Measurements from ENCODE around the gene KRTAP21-3. TPM values are rescaled to one million over a fixed set of nuclear protein-coding genes. Genes with fewer than 3 reads are reported as not detected.

The KRTAP21-3 gene
- total RNA-seq, 4 donors from 2014 or later, result not detected

DNA sequence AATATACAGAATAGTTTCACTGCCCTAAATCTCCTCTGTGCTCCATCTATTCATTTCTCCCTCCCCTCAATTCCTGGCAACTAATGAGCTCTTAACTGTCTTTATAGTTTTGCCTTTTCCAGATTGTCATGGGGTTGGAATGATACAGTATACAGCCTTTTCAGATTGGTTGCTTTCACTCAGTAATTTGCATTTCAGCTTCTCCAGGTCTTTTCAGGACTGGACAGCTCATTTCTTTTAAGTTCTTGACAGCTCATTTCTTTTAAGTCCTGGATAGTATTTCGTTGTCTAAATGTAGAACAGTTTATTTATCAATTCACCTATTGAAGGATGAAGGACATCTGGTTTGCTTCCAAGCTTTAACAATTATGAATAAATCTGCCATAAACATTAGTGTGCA, 22.6 kb downstream of the KRTAP21-3 start:
- DNase-seq, result no peak
- TF ChIP-seq CTCF (IDR thresholded peaks at IDR 0.05 in 4 of 5, conservative IDR thresholded peaks at IDR 0.05 in 1 of 5), result no peak
- TF ChIP-seq POLR2A (IDR thresholded peaks at IDR 0.05), result no peak
- in situ Hi-C loops (cut with MboI; ENCODE audit: low sequenced_read_pairs in 4 of 4) (loop anchor here in 1 of 4 donors (10.0 kb wide), 1 partner anchor 61 kb away; the partner anchor contains the start of gene KRTAP20-2), intact Hi-C loops (cut with DNase I; ENCODE audit: low total_unique reads) (no loop called here)
- Histone ChIP-seq H3K4me1 (no peaks in the 10 kb centered on the region), H3K27me3 (no peaks in the 10 kb centered on the region), H3K4me3 (no peak overlapping the region), H3K36me3 (no peaks in the 10 kb centered on the region), H3K9me3 (no peaks in the 10 kb centered on the region), H3K27ac (no peak overlapping the region)
- ATAC-seq, result no peak

DNA sequence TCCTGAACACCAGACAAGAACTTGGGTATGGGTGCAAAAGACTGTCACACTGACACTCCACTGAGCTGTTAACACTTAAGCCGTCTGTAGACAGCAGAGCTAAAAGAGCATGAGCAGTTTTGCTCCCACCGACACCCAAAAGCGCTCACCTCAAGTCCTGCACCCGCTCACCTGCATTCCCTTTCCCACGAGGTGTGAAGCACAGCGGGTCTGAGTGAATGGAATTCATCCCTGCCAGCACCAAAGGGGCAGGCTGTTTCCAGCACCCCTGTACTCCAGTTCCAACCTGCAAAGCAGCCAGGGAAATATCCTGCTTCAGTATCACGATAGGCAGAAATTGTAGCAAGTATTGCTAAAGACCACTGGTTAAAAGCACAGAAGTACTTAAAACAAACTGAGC, 28.8 kb downstream of the KRTAP21-3 start:
- Histone ChIP-seq H3K4me1 (no peaks in the 10 kb centered on the region), H3K4me3 (no peak overlapping the region), H3K36me3 (no peaks in the 10 kb centered on the region), H3K27me3 (no peaks in the 10 kb centered on the region), H3K9me3 (no peaks in the 10 kb centered on the region), H3K27ac (no peak overlapping the region)
- DNase-seq, result no peak
- in situ Hi-C loops (cut with MboI; ENCODE audit: low sequenced_read_pairs in 4 of 4) (loop anchor here in 1 of 4 donors (10.0 kb wide), 1 partner anchor 55 kb away; the partner anchor contains the start of gene KRTAP20-2), intact Hi-C loops (cut with DNase I; ENCODE audit: low total_unique reads) (no loop called here)
- TF ChIP-seq POLR2A (IDR thresholded peaks at IDR 0.05) (no peak), CTCF (IDR thresholded peaks at IDR 0.05 in 4 of 5, conservative IDR thresholded peaks at IDR 0.05 in 1 of 5) (no peak)
- no peak for ATAC-seq

- no peak overlapping the region for H3K4me3 ChIP-seq
- no peaks in the 10 kb centered on the region for H3K27me3 ChIP-seq
- no peaks in the 10 kb centered on the region for H3K36me3 ChIP-seq
- H3K9me3 ChIP-seq, result no peaks in the 10 kb centered on the region
- TF ChIP-seq POLR2A (IDR thresholded peaks at IDR 0.05), result no peak
- no peak for TF ChIP-seq CTCF (IDR thresholded peaks at IDR 0.05 in 4 of 5, conservative IDR thresholded peaks at IDR 0.05 in 1 of 5)
- H3K27ac ChIP-seq, result no peak overlapping the region
- no peaks in the 10 kb centered on the region for H3K4me1 ChIP-seq
- intact Hi-C loops (cut with DNase I; ENCODE audit: low total_unique reads) (no loop called here), in situ Hi-C loops (cut with MboI; ENCODE audit: low sequenced_read_pairs in 4 of 4) (no loop called here)
- DNase-seq, result no peak
- ATAC-seq, result no peak
Observed at GRCh38 chr21:30684506-30684905, 34.1 kb downstream of the KRTAP21-3 start.

DNA sequence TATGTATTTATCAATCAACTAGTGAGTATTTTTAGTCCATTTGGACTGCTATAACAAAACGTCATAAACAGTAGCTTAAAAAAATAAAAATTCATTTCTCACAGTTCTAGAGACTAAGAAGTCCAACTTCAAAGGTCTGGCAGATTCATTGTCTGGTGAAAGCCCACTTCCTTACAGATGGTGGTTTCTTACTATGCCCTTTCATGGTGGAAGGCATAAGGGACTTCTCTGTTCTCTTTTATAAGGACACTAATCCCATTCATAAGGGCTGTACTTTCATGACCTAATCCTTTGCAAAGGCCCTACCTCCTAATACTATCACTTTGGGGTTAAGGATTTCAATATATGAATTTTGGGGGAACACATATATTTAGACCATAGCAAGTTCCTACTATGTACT, 38.0 kb downstream of the KRTAP21-3 start:
- intact Hi-C loops (cut with DNase I; ENCODE audit: low total_unique reads) (no loop called here), in situ Hi-C loops (cut with MboI; ENCODE audit: low sequenced_read_pairs in 4 of 4) (no loop called here)
- Histone ChIP-seq H3K9me3 (no peaks in the 10 kb centered on the region), H3K4me3 (no peak overlapping the region), H3K36me3 (no peaks in the 10 kb centered on the region), H3K4me1 (no peaks in the 10 kb centered on the region), H3K27me3 (no peaks in the 10 kb centered on the region), H3K27ac (no peak overlapping the region)
- no peak for TF ChIP-seq POLR2A (IDR thresholded peaks at IDR 0.05)
- no peak for TF ChIP-seq CTCF (IDR thresholded peaks at IDR 0.05 in 4 of 5, conservative IDR thresholded peaks at IDR 0.05 in 1 of 5)
- no peak for ATAC-seq
- DNase-seq, result no peak

GRCh38 chr21:30676737-30677136, 41.8 kb downstream of the KRTAP21-3 start:
- intact Hi-C loops (cut with DNase I; ENCODE audit: low total_unique reads), result no loop called here
- H3K4me1 ChIP-seq, result no peaks in the 10 kb centered on the region
- H3K36me3 ChIP-seq, result no peaks in the 10 kb centered on the region
- no peak overlapping the region for H3K4me3 ChIP-seq
- no peaks in the 10 kb centered on the region for H3K9me3 ChIP-seq
- H3K27ac ChIP-seq, result no peak overlapping the region
- DNase-seq (no peak), ATAC-seq (no peak)
- TF ChIP-seq POLR2A (IDR thresholded peaks at IDR 0.05) (no peak), CTCF (IDR thresholded peaks at IDR 0.05 in 4 of 5, conservative IDR thresholded peaks at IDR 0.05 in 1 of 5) (no peak)
- in situ Hi-C loops (cut with MboI; ENCODE audit: low sequenced_read_pairs in 4 of 4), result no loop called here
- H3K27me3 ChIP-seq, result no peaks in the 10 kb centered on the region
